HG03439 (cell line): ENCODE measurements around the gene FCGBP.

ENCODE experiments used
- ATAC-seq: cut with Tn5 transposase; IDR thresholded peaks from one replicate; pipeline ENCODE4 v1.9.1; 2021; ENCODE audit warnings: mild to moderate bottlenecking, moderate library complexity; ENCODE audit not compliant: unreplicated experiment

FCGBP gene

DNA sequence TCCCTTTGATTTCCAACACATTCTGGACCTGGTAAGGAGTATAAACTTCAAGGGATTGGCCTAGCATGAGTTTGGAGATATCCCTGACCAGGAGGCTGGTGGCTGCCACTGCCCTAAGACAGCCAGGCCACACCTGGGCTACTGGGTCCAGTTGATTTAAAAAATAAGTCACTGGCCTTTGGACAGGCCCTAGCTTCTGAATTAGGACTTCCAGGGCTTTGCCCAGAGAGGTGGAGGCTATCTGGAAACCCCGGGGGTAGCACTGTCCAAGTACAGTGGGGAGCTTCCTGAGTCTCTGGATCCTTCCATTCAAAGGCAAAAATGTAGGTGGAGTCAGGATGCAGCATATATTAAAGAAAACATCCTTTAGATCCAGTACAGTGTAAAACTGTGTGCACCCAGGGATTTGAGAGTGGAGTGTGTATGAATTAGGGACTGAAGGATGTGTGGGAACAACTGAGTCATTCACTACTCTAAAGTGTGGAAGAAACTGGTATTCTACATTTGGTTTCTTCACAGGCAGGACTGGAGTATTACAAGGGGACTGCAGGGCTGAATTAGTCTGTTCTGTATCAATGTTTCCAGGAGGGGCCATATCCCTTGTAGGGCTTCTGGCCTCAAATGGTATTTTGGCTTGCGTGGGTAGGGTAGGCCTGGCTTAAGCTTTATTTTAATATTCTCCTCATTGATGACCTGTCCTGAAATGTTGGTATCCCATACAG lies 14.8 kb upstream of the FCGBP start:
- ATAC-seq: no peak

DNA sequence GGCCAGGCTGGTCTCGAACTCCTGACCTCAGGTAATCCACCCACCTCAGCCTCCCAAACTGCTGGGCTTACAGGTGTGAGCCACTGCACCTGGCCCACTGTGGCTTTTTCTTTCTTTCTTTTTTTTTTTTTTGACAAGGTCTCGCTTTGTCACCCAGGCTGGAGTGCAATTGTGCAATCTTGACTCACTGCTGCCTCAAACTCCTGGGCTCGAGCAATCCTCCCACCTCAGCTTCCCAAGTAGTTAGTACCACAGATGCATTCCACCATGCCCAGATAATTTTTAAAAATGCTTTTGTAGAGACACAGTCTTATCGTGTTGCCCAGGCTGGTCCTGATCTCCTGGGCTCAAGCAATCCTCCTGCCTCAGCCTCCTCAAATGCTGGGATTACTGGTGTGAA lies 12.1 kb upstream of the FCGBP start:
- ATAC-seq: no peak

DNA sequence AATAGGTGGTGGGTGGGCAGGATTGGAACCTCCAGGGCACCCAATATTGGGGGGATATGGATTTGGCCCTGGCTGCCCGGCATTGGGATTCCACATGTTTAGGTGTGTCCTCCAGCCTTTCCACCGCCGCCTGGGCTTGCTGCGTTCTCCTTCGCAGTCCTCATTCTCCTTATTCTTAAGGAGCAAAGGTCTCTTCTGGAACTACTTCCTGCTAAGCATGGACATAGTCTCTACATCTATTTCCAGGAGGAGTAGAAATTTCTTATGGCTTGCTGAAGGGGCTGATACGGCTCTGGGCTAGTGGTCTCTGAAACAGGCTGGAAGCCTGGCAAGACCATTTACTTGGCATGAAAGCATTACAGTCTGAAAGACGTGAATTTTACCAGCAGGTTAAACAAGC lies 9.2 kb upstream of the FCGBP start:
- no peak for ATAC-seq

DNA sequence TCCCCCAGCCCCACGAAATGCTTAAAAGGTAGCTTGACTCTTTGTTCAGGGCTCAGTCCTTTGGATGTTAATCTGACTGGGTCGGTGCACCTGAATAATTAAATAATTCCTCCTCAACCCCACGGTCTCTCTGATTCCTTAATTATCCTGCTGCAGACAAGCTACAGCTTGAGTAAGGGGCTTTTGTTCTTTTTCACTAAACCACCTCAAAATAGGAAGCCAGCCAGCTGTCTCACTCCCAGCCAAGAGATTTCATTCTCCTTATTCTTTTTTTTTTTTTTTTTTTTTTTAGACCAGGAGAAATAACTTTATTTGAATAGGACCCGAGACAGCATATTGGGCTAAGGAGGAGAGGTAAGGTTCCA lies 7.9 kb upstream of the FCGBP start:
- ATAC-seq: no peak

DNA sequence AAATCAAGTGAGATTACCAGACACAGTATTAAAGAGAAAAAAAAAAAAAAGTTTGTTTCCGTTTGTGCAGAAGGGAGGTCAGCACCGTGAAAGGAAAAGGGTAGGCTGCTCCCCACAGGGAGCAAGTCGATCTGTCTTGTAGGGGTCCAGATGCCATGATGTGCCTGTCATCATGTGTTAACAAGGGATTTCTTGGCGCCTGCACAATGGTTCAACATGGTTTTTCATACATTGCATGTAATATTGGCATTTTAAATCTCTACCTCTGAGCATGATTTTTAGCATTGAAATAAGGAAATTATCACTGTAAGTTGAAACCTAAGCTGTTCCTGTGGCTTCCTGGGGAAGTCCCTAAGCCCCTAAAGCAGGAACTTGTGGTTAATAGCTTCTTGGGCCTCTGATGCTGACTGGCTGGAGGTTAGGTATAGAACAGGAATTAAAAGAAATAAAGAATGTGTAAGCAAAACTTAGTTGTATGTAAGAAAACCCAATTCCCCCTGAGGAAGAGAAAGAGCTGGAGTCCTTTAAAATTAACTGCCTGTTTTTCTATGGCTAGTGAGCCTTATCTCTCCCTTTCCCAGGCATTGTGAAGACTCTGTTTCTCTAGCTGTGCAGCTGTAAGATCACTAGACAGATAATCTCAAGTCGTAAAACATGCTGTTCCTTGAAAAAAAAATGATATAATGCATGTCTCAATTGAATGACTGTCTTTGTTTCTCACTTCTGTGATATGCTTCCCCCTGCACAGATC lies 7.4 kb upstream of the FCGBP start:
- no peak for ATAC-seq

DNA sequence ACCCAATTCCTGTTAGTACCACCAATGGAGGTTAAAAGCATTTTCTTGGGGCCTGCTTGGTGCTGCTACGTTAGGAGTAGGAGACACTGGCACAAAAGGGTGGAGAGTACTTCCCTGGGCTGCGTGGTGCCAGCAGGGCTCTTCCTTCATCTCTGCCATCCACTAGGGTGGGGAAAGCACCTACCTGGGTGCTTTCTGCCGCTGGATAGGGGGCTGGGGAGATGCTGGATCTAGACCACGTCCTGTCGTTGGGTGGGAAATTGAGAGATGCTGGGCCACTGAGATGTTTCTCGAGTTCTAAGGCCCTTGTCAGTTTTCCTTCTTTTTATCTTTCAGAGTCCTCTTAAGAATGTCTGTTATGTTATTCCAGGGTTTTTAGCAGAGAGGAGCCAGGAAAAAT lies 6.7 kb upstream of the FCGBP start:
- ATAC-seq: no peak

DNA sequence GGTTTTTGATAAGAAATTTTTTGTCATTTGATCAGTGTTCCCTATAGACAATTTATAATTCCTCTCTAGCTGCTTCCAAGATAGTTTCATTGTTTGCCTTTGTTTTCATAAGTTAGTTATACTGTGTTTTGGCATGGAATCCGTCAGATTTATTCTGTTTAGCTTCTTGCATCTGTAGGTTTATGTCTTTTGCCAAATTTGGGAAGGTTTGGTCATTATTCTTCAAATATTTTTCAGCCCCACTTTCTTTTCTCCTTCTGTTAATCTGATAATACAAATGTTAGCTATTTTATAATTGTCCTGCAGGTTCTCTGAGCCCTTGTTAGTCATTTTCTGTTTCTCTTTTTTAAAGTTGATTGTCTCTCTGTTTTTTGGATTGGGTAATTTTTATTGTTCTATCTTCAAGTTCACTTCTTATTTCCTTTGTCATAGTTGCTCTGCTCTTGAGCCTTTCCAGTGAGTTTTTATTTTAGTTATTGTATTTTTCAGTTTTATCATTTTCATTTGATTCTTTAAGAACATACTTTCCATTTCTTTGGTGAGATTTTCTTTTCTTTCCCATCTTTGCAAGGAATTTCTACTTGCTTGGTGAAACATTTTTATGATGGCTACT lies 5.9 kb upstream of the FCGBP start:
- no peak for ATAC-seq

DNA sequence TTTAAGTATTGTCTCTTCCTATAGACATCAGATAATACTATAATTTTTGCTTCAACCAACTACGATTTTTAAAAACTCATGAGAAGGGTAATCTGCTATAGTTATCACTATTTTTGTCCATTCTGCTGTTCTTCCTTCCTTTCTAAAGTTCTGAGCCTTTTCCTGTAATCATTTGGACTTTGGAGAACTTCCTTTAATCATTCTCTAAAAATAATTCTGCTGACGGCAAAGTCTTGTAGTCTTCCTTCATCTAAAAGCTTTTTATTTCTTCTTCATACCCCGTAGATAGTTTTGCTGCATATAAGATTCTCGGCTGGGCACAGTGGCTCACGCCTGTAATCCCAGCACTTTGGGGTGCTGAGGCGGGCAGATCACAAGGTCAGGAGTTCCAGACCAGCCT lies 5.1 kb upstream of the FCGBP start:
- ATAC-seq: no peak

DNA sequence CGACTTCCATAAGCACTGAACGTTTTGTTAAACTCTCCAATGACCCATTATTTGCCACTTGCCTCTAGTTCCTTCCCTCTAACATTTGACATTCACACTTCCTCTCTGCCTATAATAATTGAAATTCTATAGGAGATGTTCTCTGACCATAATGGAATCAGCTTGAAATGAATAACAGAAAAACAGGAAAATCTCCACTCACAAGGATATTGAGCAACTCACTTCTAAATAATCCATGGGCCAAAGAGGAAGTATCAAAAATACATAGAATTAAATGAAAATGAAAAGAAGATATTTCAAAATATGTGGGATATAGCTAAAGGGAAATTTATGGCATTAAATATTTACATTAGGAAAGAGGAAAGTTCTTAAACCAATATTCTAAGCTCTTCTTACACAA lies 3.4 kb upstream of the FCGBP start:
- no peak for ATAC-seq

DNA sequence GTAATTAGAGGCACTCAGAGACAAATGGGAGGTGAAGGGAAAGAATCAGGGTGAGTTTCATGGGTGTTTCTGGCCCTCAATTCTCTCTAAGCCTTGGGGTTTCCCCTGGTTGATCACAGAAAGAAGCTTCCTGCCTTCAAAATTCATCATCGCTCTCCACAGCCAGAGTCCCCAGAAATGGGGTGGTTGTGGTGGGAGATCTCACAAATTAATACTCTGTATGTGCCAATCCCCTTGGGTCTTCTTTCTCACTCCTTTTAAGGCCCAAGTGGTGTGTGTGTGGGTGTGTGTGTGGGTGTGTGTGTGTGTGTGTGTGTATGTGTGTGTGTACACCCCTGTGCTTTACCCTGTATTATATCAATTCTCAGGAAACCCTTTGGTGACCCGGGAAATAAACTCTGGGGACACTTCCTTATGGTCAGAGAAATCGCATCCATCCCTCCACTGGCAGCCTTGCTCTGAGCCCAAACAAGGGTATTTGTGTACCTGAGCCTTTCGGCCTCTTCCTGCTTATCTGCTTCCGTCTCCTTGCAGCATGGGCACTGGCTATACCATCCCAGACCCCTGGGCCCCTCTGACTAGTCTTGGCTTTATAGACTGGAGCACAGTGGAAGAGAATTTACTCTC lies 2.8 kb upstream of the FCGBP start:
- ATAC-seq: no peak

DNA sequence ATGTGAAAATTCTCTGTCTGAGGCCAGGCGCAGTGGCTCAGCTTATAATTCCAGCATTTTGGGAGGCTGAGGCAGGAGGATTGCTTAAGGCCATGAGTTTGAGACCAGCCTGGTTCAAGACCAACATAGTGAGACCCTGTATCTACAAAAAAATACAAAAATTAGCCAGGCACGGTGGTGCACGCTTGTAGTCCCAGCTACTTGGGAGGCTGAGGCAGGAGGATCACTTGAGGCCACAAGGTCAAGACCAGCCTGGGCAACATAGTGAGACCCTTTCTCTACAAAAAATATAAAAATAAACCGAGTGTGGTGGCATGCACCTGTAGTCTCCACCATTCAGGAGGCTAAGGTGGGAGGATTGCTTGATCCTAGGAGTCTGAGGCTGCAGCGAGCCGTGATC lies 2.2 kb upstream of the FCGBP start:
- no peak for ATAC-seq

DNA sequence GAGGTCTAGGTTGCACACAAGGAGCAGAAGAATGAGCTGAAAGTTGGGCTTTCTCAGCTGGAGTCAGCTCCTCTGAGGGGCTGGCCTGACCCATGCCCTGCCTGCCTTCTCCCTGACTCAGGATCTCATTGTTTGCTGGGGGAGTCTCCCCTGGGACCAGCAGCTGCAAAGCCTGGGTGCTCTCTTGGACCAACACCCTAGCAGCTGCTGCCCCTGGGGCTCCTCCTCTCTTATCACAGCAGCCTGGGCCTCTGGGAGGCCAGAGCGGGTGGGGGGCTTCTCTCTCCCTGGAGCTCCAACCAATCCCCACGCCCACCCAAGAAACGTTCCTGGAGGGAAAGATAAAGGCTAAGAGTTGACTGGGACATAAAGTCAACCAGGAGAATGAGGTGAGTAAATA lies 1.6 kb upstream of the FCGBP start:
- ATAC-seq: no peak

DNA sequence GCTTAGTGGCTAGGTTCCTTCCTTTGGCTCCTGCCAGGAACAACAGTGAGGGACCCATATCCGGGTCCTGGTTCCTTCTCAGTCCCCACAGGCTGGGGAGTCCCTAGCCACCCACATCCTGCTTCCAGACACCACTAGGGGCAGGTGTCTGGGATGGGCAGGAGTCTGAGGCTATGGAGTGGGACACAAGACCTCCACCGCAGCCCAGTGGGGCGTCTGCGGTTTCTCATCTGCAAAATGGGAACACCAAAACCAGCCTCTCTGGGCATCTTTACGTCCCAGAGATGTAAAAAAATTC lies 879 bp upstream of the FCGBP start:
- no peak for ATAC-seq

DNA sequence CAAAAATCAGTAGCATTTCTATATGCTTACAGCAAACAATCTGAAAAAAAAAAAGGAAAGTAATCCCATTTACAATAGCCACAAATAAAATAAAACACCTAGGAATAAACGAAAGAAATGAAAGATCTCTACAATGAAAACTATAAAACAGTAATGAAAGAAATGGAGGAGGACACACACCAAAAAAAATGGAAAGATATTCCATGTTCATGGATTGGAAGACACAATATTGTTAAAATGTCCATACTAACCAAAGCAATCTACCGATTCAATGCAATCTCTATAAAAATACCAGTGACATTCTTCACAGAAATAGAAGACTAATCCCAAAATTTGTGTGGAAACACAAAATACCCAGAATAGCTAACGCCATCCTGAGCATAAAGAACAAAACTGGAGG lies 4.7 kb downstream of the FCGBP start:
- ATAC-seq: no peak

DNA sequence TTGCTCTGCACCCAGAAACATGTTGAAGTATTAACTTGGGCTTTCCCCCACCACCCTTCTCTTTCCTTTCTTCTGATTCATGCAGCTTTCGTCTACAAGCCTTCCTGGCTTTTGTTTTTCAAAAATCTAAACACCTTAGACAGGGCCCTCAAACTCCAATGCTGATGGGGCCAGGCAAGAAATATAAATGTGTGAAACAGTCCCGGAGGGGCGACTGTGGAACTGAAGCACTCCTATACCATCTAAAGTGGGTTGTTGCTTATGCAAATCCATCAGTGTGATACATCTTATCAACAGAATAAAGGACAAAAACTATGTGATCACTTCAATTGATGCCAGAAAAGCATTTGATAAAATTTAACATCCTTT lies 6.1 kb downstream of the FCGBP start:
- ATAC-seq: no peak

DNA sequence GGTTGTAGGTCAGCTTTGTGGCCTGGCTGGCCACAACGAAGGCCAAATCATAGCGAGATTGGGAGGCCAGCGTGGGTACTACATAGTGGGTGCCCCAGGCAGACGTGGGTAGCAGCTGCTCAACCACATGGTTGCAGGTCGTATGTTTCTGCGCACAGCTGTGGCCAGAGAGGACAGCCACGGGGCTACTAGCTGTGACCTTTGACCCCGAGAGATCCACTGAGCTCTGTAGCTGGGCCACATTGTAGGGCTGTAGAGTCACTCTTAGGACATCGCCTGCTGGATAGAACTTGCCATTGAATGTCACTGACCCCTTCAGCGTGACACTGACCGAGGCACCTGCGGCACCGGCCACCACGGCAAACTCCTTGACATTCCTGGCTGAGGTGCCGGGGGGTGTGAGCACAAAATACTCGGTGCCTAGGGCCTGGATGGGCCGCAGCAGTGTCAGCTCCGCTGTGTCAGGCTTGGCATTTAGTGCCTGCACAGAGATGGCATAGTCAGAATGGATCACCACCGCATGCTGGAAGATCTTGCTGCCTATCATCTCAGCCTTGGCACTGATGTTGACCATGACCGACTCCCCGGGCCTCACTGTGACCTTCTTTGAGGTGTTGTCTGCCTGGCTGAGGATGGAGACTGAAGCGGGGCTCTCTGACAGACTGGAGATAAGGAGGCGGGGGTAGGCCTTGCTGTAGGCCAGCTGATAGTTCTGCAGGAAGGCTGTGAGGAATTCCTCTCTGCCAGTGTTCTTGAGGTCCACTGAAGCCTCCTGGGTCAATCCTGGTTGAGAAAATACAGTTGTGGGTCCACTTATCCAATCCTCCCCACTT lies 6.7 kb downstream of the FCGBP start:
- no peak for ATAC-seq

DNA sequence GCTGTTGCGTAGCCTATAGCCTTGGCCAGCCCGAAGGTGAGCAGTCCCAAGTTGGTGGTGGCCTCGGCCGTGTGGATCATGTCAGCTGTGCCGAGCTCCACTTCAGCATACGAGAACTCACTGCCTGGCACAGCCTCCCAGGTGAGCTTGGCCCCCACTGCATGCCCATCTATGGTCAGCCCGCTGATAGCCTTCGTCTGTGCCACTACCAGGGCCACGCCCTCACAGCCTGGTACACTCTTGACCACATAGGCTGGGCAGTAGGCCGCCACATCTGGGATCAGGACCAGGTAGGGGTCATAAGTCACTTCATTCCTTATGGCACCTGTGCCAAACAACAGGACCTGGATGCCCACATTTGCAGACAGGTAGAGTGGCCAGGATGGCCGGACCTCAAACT lies 7.4 kb downstream of the FCGBP start:
- ATAC-seq: no peak

DNA sequence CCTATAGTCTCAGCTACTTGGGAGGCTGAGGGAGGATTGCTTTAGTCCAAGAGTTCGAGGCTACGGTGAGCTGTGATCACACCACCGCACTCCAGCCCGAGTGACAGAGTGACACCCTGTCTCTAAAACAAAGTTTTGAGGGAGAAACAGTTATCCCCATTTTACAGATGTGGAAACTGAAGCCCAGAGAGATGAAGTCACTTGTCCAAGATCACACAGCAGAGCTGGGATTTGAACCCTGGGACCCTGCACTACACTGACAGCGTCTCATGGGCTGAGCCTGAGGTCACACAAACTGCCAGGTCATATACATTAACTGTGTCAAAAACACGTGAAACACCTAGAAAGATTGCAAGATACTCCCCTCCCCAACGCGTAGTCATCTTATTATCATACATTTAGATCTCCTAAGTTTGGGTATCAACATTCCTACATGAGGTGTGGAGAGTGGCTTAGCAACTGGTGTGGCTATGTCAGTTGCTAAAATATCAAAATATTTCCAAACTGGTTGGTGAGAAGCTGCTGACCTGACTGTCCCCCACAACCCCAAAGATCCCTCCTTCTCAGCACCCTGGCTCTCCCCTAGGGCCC lies 8.2 kb downstream of the FCGBP start:
- ATAC-seq: no peak

DNA sequence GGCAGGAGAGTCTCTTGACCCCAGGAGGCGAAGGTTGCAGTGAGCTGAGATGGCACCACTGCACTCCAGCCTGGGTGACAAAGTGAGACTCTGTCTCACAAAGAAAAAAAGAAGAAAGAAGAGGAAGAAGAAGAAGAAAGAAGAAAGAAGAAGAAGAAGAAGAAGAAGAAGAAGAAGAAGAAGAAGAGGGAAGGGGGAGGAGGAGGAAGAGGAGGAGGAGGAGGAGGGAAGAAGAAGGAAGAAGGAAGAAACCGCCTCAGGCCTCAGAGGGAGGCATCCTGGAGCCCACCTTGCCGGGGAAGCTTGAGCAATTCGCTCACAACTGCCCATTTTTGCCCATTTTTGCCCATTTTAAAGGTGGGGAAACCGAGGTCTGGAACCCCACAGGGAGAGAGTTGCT lies 9.5 kb downstream of the FCGBP start:
- ATAC-seq: no peak

DNA sequence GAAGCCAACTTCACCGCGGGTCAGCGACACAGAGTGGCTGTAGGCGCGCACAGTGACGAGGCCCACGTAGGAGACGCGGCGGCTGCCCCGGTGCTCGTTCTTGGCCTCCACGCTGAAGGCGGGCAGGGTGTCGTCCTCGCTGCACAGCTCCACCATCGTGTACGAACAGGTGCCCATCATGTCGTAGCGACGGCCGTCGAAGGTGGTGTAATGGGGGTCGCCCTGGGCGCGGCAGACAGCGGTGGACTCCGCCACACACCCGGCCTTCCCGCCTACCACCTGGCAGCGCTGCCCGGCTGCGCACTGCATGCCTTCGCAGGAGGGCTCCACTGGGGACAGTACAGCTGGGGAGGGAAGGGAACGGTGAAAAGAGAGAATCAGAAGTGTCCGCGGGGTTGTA lies 10.0 kb downstream of the FCGBP start:
- ATAC-seq: no peak

DNA sequence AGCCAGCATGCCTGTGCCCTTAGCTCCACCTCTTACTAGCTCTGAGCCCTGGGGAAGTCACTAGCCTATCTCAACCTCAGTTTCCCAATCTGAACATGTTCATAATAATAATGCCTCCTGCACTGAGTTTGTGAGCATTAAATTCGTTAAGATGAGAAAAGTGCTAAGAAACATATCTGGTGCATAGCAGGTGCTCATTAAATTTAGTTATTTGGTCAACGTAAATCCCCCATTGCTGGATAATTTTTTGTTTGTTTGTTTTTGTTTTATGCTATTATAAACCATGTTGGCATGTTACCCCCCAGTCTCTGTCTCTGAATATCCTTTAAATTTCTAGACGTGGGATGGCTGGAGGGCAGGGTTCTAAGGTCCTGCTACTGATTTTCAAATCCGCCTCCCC lies 10.6 kb downstream of the FCGBP start:
- no peak for ATAC-seq
